ENCODE results near the gene FBN1.

Gene FBN1

DNA sequence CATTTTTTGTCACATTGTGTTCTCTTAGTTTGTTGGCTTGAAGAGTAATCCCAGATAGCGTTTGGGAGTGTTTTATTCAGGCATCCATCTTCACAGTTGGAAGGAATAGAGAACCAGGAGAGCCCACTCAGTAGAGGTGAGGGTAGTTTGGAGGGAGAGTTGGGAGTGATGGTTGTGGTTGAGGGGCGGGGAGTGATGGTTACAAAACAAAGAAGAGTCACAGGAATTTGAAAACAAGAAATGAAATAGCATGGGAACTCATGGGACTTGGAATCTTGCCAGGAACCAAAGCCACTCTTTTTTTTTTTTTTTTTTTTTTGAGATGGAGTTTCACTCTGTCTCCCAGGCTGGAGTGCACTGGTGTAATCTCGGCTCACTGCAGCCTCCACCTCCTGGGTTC, 278.0 kb downstream of the FBN1 start:
- no peak for ATAC-seq

DNA sequence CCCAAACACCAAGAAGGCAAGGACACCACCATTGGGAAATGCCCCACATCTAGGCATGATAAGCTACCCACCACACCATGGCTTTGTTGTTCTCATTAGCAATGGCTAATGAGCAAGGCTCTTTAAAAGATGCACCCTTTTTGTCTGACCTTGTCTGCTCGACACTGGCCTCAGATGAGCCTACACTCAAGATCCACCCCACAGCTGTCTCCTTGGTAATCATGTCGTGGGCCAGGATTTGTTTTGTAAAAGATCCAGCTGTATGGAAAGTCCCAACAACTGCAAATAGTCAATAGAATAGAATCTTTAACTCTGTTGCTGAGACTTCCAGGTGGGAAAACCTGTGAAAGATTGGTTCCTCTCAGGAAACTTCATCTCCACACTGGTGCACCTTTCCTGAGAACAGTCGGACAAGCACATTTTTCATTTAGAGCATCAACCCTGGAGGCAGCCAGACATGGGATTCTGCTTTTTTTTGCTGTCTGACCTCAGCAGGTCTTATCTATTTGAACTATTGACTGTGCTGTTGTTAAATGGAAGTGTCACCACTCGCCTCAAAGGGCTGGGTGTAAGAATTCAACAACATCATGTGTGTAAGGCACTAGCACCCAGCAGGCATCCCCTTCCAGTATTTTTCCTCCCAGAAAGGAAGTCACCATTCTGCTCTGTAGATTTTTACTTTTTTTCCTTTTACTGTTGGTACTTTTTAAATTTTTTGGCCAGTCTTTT, 278.8 kb downstream of the FBN1 start:
- TF ChIP-seq OSR1 (CRISPR knock-in tag; IDR thresholded peaks at IDR 0.05) (no peak), ARNTL (CRISPR knock-in tag; IDR thresholded peaks at IDR 0.05; ENCODE audit: borderline replicate concordance, low read depth) (no peak), ZNF8 (CRISPR knock-in tag; IDR thresholded peaks at IDR 0.05) (no peak)
- ATAC-seq = no peak

More for the DNA sequence above, 278.0 kb downstream of the FBN1 start:
- TF ChIP-seq CSDC2 (CRISPR knock-in tag; IDR thresholded peaks at IDR 0.05) = no peak
- no peak for TF ChIP-seq TCF4 (CRISPR knock-in tag; IDR thresholded peaks at IDR 0.05; ENCODE audit: borderline replicate concordance)
- no peak for TF ChIP-seq ZNF8 (CRISPR knock-in tag; IDR thresholded peaks at IDR 0.05)

DNA sequence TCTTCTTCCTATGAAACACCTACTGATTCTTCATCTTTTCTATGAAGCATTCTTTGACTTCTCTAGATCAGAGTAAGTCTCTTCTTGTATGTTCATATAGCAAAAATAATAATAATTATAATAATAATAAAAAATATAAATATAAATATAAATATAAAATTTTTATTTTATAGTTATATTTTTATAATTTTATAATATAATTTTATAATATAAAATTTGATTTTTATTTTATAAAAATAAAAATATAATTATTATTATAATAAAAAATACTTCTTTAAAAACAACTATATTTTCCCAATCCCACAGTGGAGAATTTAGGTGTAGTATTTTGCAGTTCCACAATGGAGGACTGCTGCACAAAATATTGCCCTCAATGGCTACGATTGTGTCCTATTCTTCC, 279.9 kb downstream of the FBN1 start:
- TF ChIP-seq GLIS3 (CRISPR knock-in tag; IDR thresholded peaks at IDR 0.05) (no peak), ZNF565 (CRISPR knock-in tag; conservative IDR thresholded peaks at IDR 0.05; ENCODE audit: low read depth) (no peak), ZC3H10 (CRISPR knock-in tag; IDR thresholded peaks at IDR 0.05) (no peak), BACH2 (CRISPR knock-in tag; IDR thresholded peaks at IDR 0.05; ENCODE audit: borderline replicate concordance) (no peak), ZNF8 (CRISPR knock-in tag; IDR thresholded peaks at IDR 0.05) (no peak), ESRRG (CRISPR knock-in tag; IDR thresholded peaks at IDR 0.05) (no peak)
- TF ChIP-seq, protein P1, sequence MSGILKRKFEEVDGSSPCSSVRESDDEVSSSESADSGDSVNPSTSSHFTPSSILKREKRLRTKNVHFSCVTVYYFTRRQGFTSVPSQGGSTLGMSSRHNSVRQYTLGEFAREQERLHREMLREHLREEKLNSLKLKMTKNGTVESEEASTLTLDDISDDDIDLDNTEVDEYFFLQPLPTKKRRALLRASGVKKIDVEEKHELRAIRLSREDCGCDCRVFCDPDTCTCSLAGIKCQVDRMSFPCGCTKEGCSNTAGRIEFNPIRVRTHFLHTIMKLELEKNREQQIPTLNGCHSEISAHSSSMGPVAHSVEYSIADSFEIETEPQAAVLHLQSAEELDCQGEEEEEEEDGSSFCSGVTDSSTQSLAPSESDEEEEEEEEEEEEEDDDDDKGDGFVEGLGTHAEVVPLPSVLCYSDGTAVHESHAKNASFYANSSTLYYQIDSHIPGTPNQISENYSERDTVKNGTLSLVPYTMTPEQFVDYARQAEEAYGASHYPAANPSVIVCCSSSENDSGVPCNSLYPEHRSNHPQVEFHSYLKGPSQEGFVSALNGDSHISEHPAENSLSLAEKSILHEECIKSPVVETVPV (CRISPR knock-in tag; IDR thresholded peaks at IDR 0.05) = no peak
- ATAC-seq = no peak

DNA sequence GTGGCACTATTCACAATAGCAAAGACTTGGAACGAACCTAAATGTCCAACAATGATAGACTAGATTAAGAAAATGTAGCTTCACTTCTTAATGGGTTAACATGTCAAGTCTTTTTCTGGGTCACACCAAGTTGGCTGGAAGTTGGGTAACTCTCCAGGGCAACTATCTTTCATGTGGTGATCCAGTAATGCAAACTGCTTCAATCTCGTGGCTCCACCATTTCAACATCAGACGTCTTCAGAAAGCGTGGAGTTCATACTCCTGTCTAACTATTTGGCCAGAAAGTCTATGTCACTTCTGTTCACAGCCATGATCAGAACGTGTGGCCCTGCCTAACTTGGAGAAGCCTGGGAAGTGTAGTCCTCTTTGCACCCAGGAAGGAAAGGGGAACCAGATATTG, 282.0 kb downstream of the FBN1 start:
- TF ChIP-seq, protein P1 (CRISPR knock-in tag; IDR thresholded peaks at IDR 0.05) = no peak
- no peak for TF ChIP-seq ZNF8 (CRISPR knock-in tag; IDR thresholded peaks at IDR 0.05)
- TF ChIP-seq TCF4 (CRISPR knock-in tag; IDR thresholded peaks at IDR 0.05; ENCODE audit: borderline replicate concordance) = no peak
- no peak for TF ChIP-seq SNAI2 (CRISPR knock-in tag; IDR thresholded peaks at IDR 0.05)
- no peak for TF ChIP-seq ARNTL (CRISPR knock-in tag; IDR thresholded peaks at IDR 0.05; ENCODE audit: borderline replicate concordance, low read depth)
- TF ChIP-seq ISL1 (CRISPR knock-in tag; IDR thresholded peaks at IDR 0.05) = no peak
- TF ChIP-seq, protein P2, sequence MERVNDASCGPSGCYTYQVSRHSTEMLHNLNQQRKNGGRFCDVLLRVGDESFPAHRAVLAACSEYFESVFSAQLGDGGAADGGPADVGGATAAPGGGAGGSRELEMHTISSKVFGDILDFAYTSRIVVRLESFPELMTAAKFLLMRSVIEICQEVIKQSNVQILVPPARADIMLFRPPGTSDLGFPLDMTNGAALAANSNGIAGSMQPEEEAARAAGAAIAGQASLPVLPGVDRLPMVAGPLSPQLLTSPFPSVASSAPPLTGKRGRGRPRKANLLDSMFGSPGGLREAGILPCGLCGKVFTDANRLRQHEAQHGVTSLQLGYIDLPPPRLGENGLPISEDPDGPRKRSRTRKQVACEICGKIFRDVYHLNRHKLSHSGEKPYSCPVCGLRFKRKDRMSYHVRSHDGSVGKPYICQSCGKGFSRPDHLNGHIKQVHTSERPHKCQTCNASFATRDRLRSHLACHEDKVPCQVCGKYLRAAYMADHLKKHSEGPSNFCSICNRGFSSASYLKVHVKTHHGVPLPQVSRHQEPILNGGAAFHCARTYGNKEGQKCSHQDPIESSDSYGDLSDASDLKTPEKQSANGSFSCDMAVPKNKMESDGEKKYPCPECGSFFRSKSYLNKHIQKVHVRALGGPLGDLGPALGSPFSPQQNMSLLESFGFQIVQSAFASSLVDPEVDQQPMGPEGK (CRISPR knock-in tag; IDR thresholded peaks at IDR 0.05; ENCODE audit: borderline replicate concordance) = no peak
- TF ChIP-seq ZC3H10 (CRISPR knock-in tag; IDR thresholded peaks at IDR 0.05) = no peak
- TF ChIP-seq ESRRG (CRISPR knock-in tag; IDR thresholded peaks at IDR 0.05) = no peak
- TF ChIP-seq ZNF70 (CRISPR knock-in tag; IDR thresholded peaks at IDR 0.05) = no peak
- TF ChIP-seq, protein P3, sequence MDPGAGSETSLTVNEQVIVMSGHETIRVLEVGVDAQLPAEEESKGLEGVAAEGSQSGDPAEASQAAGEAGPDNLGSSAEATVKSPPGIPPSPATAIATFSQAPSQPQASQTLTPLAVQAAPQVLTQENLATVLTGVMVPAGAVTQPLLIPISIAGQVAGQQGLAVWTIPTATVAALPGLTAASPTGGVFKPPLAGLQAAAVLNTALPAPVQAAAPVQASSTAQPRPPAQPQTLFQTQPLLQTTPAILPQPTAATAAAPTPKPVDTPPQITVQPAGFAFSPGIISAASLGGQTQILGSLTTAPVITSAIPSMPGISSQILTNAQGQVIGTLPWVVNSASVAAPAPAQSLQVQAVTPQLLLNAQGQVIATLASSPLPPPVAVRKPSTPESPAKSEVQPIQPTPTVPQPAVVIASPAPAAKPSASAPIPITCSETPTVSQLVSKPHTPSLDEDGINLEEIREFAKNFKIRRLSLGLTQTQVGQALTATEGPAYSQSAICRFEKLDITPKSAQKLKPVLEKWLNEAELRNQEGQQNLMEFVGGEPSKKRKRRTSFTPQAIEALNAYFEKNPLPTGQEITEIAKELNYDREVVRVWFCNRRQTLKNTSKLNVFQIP (CRISPR knock-in tag; IDR thresholded peaks at IDR 0.05; ENCODE audit: borderline replicate concordance, low read depth) = no peak
- TF ChIP-seq, protein P4, sequence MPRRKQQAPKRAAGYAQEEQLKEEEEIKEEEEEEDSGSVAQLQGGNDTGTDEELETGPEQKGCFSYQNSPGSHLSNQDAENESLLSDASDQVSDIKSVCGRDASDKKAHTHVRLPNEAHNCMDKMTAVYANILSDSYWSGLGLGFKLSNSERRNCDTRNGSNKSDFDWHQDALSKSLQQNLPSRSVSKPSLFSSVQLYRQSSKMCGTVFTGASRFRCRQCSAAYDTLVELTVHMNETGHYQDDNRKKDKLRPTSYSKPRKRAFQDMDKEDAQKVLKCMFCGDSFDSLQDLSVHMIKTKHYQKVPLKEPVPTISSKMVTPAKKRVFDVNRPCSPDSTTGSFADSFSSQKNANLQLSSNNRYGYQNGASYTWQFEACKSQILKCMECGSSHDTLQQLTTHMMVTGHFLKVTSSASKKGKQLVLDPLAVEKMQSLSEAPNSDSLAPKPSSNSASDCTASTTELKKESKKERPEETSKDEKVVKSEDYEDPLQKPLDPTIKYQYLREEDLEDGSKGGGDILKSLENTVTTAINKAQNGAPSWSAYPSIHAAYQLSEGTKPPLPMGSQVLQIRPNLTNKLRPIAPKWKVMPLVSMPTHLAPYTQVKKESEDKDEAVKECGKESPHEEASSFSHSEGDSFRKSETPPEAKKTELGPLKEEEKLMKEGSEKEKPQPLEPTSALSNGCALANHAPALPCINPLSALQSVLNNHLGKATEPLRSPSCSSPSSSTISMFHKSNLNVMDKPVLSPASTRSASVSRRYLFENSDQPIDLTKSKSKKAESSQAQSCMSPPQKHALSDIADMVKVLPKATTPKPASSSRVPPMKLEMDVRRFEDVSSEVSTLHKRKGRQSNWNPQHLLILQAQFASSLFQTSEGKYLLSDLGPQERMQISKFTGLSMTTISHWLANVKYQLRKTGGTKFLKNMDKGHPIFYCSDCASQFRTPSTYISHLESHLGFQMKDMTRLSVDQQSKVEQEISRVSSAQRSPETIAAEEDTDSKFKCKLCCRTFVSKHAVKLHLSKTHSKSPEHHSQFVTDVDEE (CRISPR knock-in tag; IDR thresholded peaks at IDR 0.05) = no peak
- TF ChIP-seq ZFP3 (CRISPR knock-in tag; IDR thresholded peaks at IDR 0.05) = no peak
- TF ChIP-seq BACH2 (CRISPR knock-in tag; IDR thresholded peaks at IDR 0.05; ENCODE audit: borderline replicate concordance) = no peak
- no peak for TF ChIP-seq TOX (CRISPR knock-in tag; IDR thresholded peaks at IDR 0.05; ENCODE audit: borderline replicate concordance)
- TF ChIP-seq GLIS3 (CRISPR knock-in tag; IDR thresholded peaks at IDR 0.05) = no peak
- TF ChIP-seq, protein P5, sequence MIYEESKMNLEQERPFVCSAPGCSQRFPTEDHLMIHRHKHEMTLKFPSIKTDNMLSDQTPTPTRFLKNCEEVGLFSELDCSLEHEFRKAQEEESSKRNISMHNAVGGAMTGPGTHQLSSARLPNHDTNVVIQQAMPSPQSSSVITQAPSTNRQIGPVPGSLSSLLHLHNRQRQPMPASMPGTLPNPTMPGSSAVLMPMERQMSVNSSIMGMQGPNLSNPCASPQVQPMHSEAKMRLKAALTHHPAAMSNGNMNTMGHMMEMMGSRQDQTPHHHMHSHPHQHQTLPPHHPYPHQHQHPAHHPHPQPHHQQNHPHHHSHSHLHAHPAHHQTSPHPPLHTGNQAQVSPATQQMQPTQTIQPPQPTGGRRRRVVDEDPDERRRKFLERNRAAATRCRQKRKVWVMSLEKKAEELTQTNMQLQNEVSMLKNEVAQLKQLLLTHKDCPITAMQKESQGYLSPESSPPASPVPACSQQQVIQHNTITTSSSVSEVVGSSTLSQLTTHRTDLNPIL (CRISPR knock-in tag; IDR thresholded peaks at IDR 0.05; ENCODE audit: low read depth) = no peak
- ATAC-seq = no peak
